ENCODE data around the gene HCCS. TPM values are rescaled to one million over a fixed set of nuclear protein-coding genes. Genes with fewer than 3 reads are reported as not detected.

HCCS gene
- total and polyA plus RNA-seq, 2 of the 13 experiments (the other 11 are each of a cell fraction or from before 2014, with no cell fraction given) = 15.4 to 16.7 TPM

- H3K9ac ChIP-seq (ENCODE audit: insufficient read depth, low read depth, low read length) = no peak overlapping the region
- H3K36me3 ChIP-seq (replicated peaks in 1 of 2; ENCODE audit: control insufficient read depth in 1 of 2, insufficient read depth in 2 of 2, low read length in 2 of 2) = no peaks in the 10 kb centered on the region
- H3K4me1 ChIP-seq (ENCODE audit: insufficient read depth, low read length) = peaks cover 7% of the 10 kb centered on the region
- CTCF ChIA-PET (ENCODE audit: low intra/inter-chr PET ratio, low total read pairs) = no interaction called here
- DNase-seq (ENCODE audit: low spot score) (no peak), FAIRE-seq (no peak), ATAC-seq (no peak)
- WGBS (ENCODE audit: low lambda C conversion rate) = 100% methylated on average over 3 of the region's 5 CpGs
- in situ Hi-C loops (cut with HindIII; ENCODE audit: extremely low pct_ligation_motif_present, low pct_unique_long_range_greater_than_20kb) (no loop called here), intact Hi-C loops (cut with micrococcal nuclease; ENCODE audit: unreplicated experiment) (no loop called here)
- BruUV-seq (replicated peaks) = no TSS peak
- no peaks in the 10 kb centered on the region for H4K20me1 ChIP-seq (ENCODE audit: insufficient read depth, low read length)
- no peak overlapping the region for H3K27ac ChIP-seq (ENCODE audit: extremely low read length, insufficient read depth, low read length)
- no peak overlapping the region for H2AFZ ChIP-seq (ENCODE audit: low read length)
- no peaks in the 10 kb centered on the region for H3K9me3 ChIP-seq (ENCODE audit: low read length)
- no peaks in the 10 kb centered on the region for H3K79me2 ChIP-seq (ENCODE audit: insufficient read depth, low read length)
- no peak overlapping the region for H3K4me2 ChIP-seq (ENCODE audit: low read depth, low read length)
- POLR2A ChIA-PET = no interaction called here
- no peak overlapping the region for H3K4me3 ChIP-seq (replicated peaks in 1 of 3; ENCODE audit: insufficient read depth in 1 of 3, low read depth in 2 of 3, low read length in 3 of 3)
- H3K27me3 ChIP-seq (ENCODE audit: control insufficient read depth in 1 of 2, insufficient read depth in 2 of 2, low read length in 2 of 2) = no peaks in the 10 kb centered on the region
- no peak for TF ChIP-seq AGO2 (optimal IDR thresholded peaks at IDR 0.05; ENCODE audit: low read depth, low read length)
- no peak for TF ChIP-seq NR2F2 (IDR thresholded peaks at IDR 0.05; ENCODE audit: borderline replicate concordance, low read depth)
- TF ChIP-seq ZSCAN22 (CRISPR knock-in tag; IDR thresholded peaks at IDR 0.05) = no peak
- no peak for TF ChIP-seq NFYB (CRISPR knock-in tag; IDR thresholded peaks at IDR 0.05)
- TF ChIP-seq, protein P1, sequence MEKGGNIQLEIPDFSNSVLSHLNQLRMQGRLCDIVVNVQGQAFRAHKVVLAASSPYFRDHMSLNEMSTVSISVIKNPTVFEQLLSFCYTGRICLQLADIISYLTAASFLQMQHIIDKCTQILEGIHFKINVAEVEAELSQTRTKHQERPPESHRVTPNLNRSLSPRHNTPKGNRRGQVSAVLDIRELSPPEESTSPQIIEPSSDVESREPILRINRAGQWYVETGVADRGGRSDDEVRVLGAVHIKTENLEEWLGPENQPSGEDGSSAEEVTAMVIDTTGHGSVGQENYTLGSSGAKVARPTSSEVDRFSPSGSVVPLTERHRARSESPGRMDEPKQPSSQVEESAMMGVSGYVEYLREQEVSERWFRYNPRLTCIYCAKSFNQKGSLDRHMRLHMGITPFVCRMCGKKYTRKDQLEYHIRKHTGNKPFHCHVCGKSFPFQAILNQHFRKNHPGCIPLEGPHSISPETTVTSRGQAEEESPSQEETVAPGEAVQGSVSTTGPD (CRISPR knock-in tag; IDR thresholded peaks at IDR 0.05) = no peak
- TF ChIP-seq, protein P2, sequence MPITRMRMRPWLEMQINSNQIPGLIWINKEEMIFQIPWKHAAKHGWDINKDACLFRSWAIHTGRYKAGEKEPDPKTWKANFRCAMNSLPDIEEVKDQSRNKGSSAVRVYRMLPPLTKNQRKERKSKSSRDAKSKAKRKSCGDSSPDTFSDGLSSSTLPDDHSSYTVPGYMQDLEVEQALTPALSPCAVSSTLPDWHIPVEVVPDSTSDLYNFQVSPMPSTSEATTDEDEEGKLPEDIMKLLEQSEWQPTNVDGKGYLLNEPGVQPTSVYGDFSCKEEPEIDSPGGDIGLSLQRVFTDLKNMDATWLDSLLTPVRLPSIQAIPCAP (CRISPR knock-in tag; IDR thresholded peaks at IDR 0.05; ENCODE audit: low read depth) = no peak
- TF ChIP-seq ZNF646 (CRISPR knock-in tag; IDR thresholded peaks at IDR 0.05) = no peak
- no peak for TF ChIP-seq PBX3 (CRISPR knock-in tag; IDR thresholded peaks at IDR 0.05; ENCODE audit: borderline replicate concordance)
- TF ChIP-seq, protein P3, sequence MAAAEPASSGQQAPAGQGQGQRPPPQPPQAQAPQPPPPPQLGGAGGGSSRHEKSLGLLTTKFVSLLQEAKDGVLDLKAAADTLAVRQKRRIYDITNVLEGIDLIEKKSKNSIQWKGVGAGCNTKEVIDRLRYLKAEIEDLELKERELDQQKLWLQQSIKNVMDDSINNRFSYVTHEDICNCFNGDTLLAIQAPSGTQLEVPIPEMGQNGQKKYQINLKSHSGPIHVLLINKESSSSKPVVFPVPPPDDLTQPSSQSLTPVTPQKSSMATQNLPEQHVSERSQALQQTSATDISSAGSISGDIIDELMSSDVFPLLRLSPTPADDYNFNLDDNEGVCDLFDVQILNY (CRISPR knock-in tag; conservative IDR thresholded peaks at IDR 0.05) = no peak
- no peak for TF ChIP-seq CREB1 (IDR thresholded peaks at IDR 0.05)
- no peak for TF ChIP-seq CREB1 (CRISPR knock-in tag; IDR thresholded peaks at IDR 0.05)
- TF ChIP-seq EEA1 (CRISPR knock-in tag; IDR thresholded peaks at IDR 0.05; ENCODE audit: borderline replicate concordance) = no peak
Measured at GRCh38 chrX:11064276-11064675, 46.9 kb upstream of the HCCS start.

Measured in HepG2 (cell line).